22Rv1 (cell line): ENCODE measurements around the gene PLA2G2E.

ENCODE experiments used
- H3K27ac ChIP-seq: fragments of 450-650 bp; 2 replicates; pipeline ENCODE4 v1.5.1; 2017
- CTCF ChIP-seq: fragments of 450-650 bp; IDR thresholded peaks from 2 replicates; pipeline ENCODE4 v1.5.1; 2017; ENCODE audit warnings: mild to moderate bottlenecking
- ZFX ChIP-seq: fragments of 450-650 bp; IDR thresholded peaks from 2 replicates; pipeline ENCODE4 v1.6.1; 2017; ENCODE audit warnings: antibody characterized with exemption, borderline replicate concordance

PLA2G2E gene

GRCh38 chr1:19923137-19923952 is at the start of gene PLA2G2E:
Gene PLA2G2E (minus strand): TSS chr1:19923617. CDS start chr1:19923559, 58 bp downstream.
- H3K27ac ChIP-seq = no peak within 1 kb of the TSS
- no peak for TF ChIP-seq ZFX
- TF ChIP-seq CTCF = no peak

- TF ChIP-seq CTCF (no peak), ZFX (no peak)
- no peak overlapping the region for H3K27ac ChIP-seq
Measured at GRCh38 chr1:19971664-19972063, 48.2 kb upstream of the PLA2G2E start.

- no peak overlapping the region for H3K27ac ChIP-seq
- TF ChIP-seq CTCF (no peak), ZFX (no peak)
Measured at GRCh38 chr1:19969898-19970660, 46.7 kb upstream of the PLA2G2E start.

GRCh38 chr1:19967808-19968207 is 44.4 kb upstream of the PLA2G2E start:
- no peak overlapping the region for H3K27ac ChIP-seq
- TF ChIP-seq ZFX (no peak), CTCF (no peak)

GRCh38 chr1:19964542-19964941 is 41.1 kb upstream of the PLA2G2E start:
- H3K27ac ChIP-seq = no peak overlapping the region
- TF ChIP-seq ZFX (no peak), CTCF (no peak)

- TF ChIP-seq CTCF (no peak), ZFX (no peak)
- H3K27ac ChIP-seq = no peak overlapping the region
Measured at GRCh38 chr1:19963636-19964035, 40.2 kb upstream of the PLA2G2E start.

GRCh38 chr1:19960591-19960990 is 37.2 kb upstream of the PLA2G2E start:
- TF ChIP-seq CTCF (no peak), ZFX (no peak)
- no peak overlapping the region for H3K27ac ChIP-seq
